ENCODE results near the gene SLC25A23. TPM values are rescaled to one million over a fixed set of nuclear protein-coding genes. Genes with fewer than 3 reads are reported as not detected.

Gene SLC25A23
- polyA plus RNA-seq, 2 of the 4 experiments (the other 2 are of a cell fraction), result 3.3 to 18.2 TPM

DNA sequence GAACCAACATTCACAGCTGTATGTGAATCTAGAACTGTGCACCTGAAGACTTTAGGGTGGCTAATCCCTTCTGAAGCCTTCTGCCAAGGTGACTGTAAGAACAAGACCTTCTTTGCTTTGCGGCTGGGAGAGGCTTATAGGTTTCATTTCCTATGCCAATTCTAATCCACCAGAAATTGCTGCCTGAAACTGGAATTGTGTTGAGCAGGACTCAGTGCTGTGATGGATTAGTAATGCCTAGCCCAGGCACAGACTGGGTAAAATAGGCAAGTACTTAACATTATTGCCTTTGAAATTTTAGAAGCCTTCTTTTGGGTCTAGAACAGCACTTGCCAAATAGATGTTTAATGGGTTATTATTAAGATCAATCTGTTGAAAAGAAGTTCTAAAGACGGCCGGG is 11.5 kb downstream of the SLC25A23 start:
- CTCF ChIA-PET, result no interaction called here
- ATAC-seq (no peak), DNase-seq (ENCODE audit: low read depth in 1 of 2, low spot score in 1 of 2) (no peak), FAIRE-seq (no peak)
- no peak overlapping the region for H3K27ac ChIP-seq
- H3K4me3 ChIP-seq, result no peak overlapping the region
- no peak overlapping the region for H3K4me2 ChIP-seq
- H3K4me1 ChIP-seq, result no peaks in the 10 kb centered on the region
- POLR2A ChIA-PET, result no interaction called here
- no peaks in the 10 kb centered on the region for H3K9me3 ChIP-seq
- TF ChIP-seq MAZ (IDR thresholded peaks at IDR 0.05; ENCODE audit: borderline replicate concordance, low read depth, low read length), result no peak
- TF ChIP-seq RNF2 (IDR thresholded peaks at IDR 0.05; ENCODE audit: borderline replicate concordance, low read depth), result no peak
- TF ChIP-seq HOXB5 (CRISPR knock-in tag; IDR thresholded peaks at IDR 0.05), result no peak
- TF ChIP-seq ZSCAN20 (CRISPR knock-in tag; IDR thresholded peaks at IDR 0.05), result no peak
- TF ChIP-seq SMC3 (IDR thresholded peaks at IDR 0.05), result no peak
- no peak for TF ChIP-seq FOSB (CRISPR knock-in tag; IDR thresholded peaks at IDR 0.05)
- no peak for TF ChIP-seq RARB (CRISPR knock-in tag; IDR thresholded peaks at IDR 0.05)
- no peak for TF ChIP-seq JUNB (IDR thresholded peaks at IDR 0.05)
- TF ChIP-seq RCOR1 (IDR thresholded peaks at IDR 0.05; ENCODE audit: low read depth, low read length), result no peak
- TF ChIP-seq, protein P1, sequence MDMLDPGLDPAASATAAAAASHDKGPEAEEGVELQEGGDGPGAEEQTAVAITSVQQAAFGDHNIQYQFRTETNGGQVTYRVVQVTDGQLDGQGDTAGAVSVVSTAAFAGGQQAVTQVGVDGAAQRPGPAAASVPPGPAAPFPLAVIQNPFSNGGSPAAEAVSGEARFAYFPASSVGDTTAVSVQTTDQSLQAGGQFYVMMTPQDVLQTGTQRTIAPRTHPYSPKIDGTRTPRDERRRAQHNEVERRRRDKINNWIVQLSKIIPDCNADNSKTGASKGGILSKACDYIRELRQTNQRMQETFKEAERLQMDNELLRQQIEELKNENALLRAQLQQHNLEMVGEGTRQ (IDR thresholded peaks at IDR 0.05), result no peak
- TF ChIP-seq, protein P2, sequence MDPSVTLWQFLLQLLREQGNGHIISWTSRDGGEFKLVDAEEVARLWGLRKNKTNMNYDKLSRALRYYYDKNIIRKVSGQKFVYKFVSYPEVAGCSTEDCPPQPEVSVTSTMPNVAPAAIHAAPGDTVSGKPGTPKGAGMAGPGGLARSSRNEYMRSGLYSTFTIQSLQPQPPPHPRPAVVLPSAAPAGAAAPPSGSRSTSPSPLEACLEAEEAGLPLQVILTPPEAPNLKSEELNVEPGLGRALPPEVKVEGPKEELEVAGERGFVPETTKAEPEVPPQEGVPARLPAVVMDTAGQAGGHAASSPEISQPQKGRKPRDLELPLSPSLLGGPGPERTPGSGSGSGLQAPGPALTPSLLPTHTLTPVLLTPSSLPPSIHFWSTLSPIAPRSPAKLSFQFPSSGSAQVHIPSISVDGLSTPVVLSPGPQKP (IDR thresholded peaks at IDR 0.05; ENCODE audit: low read depth, low read length), result no peak
- WGBS (ENCODE audit: missing lambda C conversion rate), result 91% methylated on average over 3 of the region's 3 CpGs

DNA sequence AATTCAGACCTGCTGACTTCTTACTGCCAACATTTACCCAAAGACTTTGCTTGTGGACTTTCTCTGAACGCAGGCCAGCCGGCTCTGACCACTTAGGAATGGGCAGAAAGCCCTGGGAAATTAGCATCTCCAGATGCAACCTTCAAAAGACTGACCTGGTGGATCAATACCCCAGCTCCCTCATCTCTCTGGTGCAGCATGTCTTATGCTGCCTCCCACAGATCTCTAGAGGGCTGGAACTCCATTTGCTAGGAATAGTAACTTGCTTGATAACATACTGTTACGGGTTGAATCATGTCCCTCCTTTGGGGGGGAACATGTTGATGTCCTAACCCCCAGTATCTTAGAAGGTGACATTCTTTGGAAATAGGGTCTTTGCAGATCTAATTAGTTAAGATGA is 13.1 kb downstream of the SLC25A23 start:
- TF ChIP-seq RFX5 (IDR thresholded peaks at IDR 0.05) (no peak), SREBF2 (IDR thresholded peaks at IDR 0.05) (no peak), MAZ (IDR thresholded peaks at IDR 0.05; ENCODE audit: borderline replicate concordance, low read depth, low read length) (no peak), NR3C1 (IDR thresholded peaks at IDR 0.05) (no peak), POLR2AphosphoS2 (conservative IDR thresholded peaks at IDR 0.05; ENCODE audit: low read length) (no peak), FOSL2 (IDR thresholded peaks at IDR 0.05) (no peak), FOSL2 (CRISPR knock-in tag; IDR thresholded peaks at IDR 0.05) (no peak), ZFP36 (IDR thresholded peaks at IDR 0.05; ENCODE audit: borderline replicate concordance, partially characterized antibody) (no peak), CHD2 (IDR thresholded peaks at IDR 0.05; ENCODE audit: low read length, partially characterized antibody) (no peak), FOSB (CRISPR knock-in tag; IDR thresholded peaks at IDR 0.05) (no peak), POLR2A (IDR thresholded peaks at IDR 0.05; ENCODE audit: low read length) (no peak), ZSCAN20 (CRISPR knock-in tag; IDR thresholded peaks at IDR 0.05) (no peak)
- TF ChIP-seq, protein P3, sequence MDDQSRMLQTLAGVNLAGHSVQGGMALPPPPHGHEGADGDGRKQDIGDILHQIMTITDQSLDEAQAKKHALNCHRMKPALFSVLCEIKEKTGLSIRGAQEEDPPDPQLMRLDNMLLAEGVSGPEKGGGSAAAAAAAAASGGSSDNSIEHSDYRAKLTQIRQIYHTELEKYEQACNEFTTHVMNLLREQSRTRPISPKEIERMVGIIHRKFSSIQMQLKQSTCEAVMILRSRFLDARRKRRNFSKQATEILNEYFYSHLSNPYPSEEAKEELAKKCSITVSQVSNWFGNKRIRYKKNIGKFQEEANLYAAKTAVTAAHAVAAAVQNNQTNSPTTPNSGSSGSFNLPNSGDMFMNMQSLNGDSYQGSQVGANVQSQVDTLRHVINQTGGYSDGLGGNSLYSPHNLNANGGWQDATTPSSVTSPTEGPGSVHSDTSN (IDR thresholded peaks at IDR 0.05), result no peak
- TF ChIP-seq, protein P4, sequence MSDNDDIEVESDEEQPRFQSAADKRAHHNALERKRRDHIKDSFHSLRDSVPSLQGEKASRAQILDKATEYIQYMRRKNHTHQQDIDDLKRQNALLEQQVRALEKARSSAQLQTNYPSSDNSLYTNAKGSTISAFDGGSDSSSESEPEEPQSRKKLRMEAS (IDR thresholded peaks at IDR 0.05), result no peak
- TF ChIP-seq, protein P5, sequence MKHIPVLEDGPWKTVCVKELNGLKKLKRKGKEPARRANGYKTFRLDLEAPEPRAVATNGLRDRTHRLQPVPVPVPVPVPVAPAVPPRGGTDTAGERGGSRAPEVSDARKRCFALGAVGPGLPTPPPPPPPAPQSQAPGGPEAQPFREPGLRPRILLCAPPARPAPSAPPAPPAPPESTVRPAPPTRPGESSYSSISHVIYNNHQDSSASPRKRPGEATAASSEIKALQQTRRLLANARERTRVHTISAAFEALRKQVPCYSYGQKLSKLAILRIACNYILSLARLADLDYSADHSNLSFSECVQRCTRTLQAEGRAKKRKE (CRISPR knock-in tag; IDR thresholded peaks at IDR 0.05; ENCODE audit: low read depth), result no peak
- Histone ChIP-seq H3K4me2 (no peak overlapping the region), H3K4me3 (no peak overlapping the region), H3K27ac (no peak overlapping the region), H3K9me3 (no peaks in the 10 kb centered on the region), H3K4me1 (no peaks in the 10 kb centered on the region)
- CTCF ChIA-PET, result interaction anchor here (0.9 kb wide), 1 partner anchor 10 kb away, joined by 3 read pairs; no protein-coding TSS in a partner anchor
- no peak for DNase-seq (ENCODE audit: low read depth in 1 of 2, low spot score in 1 of 2)
- 85% methylated on average over 2 of the region's 3 CpGs for WGBS (ENCODE audit: missing lambda C conversion rate)
- FAIRE-seq, result no peak
- POLR2A ChIA-PET, result no interaction called here
- ATAC-seq, result no peak
